DND-41 (cell line): ENCODE results near the gene DCBLD1.

Experiments used
- ATAC-seq: fragments of 200-7000 bp; cut with Tn5 transposase; 3 replicates; pipeline ENCODE4 v1.9.1; 2021; ENCODE audit warnings: low read depth; ENCODE audit not compliant: insufficient read depth
- DNase-seq: peaks from one replicate; pipeline ENCODE4 v3.0.0-alpha.2; 2020
- H2AFZ ChIP-seq: 2 replicates; pipeline ENCODE4 v1.6.0; 2012; ENCODE audit warnings: low read depth, low read length
- H3K27ac ChIP-seq: 2 replicates; pipeline ENCODE4 v1.5.1; 2012; ENCODE audit warnings: low read length, inconsistent platforms
- H3K27me3 ChIP-seq: fragments of 200-600 bp; sonication (generic); 2 replicates; pipeline ENCODE4 v1.6.0; 2012; ENCODE audit warnings: low read length, mild to moderate bottlenecking, inconsistent platforms; ENCODE audit not compliant: insufficient read depth, poor library complexity
- H3K36me3 ChIP-seq: 2 replicates; pipeline ENCODE4 v1.5.1; 2012; ENCODE audit warnings: low read length, inconsistent platforms; ENCODE audit not compliant: insufficient read depth
- H3K4me1 ChIP-seq: 2 replicates; pipeline ENCODE4 v1.5.1; 2012; ENCODE audit warnings: mild to moderate bottlenecking, low read length; ENCODE audit not compliant: insufficient read depth
- H3K4me2 ChIP-seq: 2 replicates; pipeline ENCODE4 v1.6.0; 2012; ENCODE audit warnings: mild to moderate bottlenecking, moderate library complexity, low read length, inconsistent platforms; ENCODE audit not compliant: insufficient read depth
- H3K4me3 ChIP-seq, 2 experiments: fragments of 200-600 bp in 1 of 2; shearing (Covaris generic) in 1 of 2; 2 replicates each; pipeline ENCODE4 v1.5.1; 2012 to 2016; ENCODE audit warnings: inconsistent platforms in 2 of 2, low read length in 2 of 2, mild to moderate bottlenecking in 2 of 2, low read depth in 1 of 2, moderate library complexity in 1 of 2
- H3K79me2 ChIP-seq: 2 replicates; pipeline ENCODE4 v1.6.0; 2012; ENCODE audit warnings: low read length, inconsistent platforms; ENCODE audit not compliant: insufficient read depth
- H3K9ac ChIP-seq: 2 replicates; pipeline ENCODE4 v1.6.0; 2012; ENCODE audit warnings: low read depth, mild to moderate bottlenecking, inconsistent platforms, low read length, moderate library complexity
- H3K9me3 ChIP-seq: 2 replicates; pipeline ENCODE4 v1.5.1; 2012; ENCODE audit warnings: low read length, moderate library complexity, mild to moderate bottlenecking, inconsistent platforms; ENCODE audit not compliant: insufficient read depth, severe bottlenecking
- H4K20me1 ChIP-seq: 2 replicates; pipeline ENCODE4 v1.6.0; 2012; ENCODE audit warnings: low read length; ENCODE audit not compliant: insufficient read depth
- EZH2 ChIP-seq: IDR thresholded peaks from 3 replicates; pipeline ENCODE4 v1.6.1; 2012; ENCODE audit warnings: borderline replicate concordance, low read depth, mild to moderate bottlenecking, moderate library complexity, low read length, inconsistent platforms; ENCODE audit not compliant: severe bottlenecking
- TF ChIP-seq, protein P1 (sequence below): IDR thresholded peaks from 2 replicates; pipeline ENCODE4 v1.5.1; 2012; ENCODE audit warnings: borderline replicate concordance, low read length, moderate library complexity, mild to moderate bottlenecking; ENCODE audit not compliant: poor library complexity, severe bottlenecking; ENCODE audit errors: extremely low read depth

Gene DCBLD1

DNA sequence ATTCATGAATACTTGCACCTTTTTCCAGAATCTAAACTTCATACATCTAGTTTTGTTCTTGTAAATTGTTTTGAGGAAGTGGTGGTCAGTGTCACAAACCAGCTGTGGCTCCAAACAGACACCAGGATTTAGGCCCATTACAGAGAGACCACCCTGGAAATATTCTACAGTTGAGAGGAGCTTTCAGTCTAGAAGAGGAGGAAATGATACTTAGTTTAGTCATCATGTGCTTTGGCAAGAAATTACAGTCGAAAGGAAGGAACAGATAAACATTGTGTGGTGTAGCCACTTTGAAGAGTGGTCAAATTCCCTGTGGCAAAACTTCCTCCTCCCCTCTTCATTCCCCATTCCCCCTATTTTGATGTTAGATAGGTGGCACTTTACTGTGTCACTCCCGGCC lies 15.7 kb downstream of the DCBLD1 start:
- Histone ChIP-seq H4K20me1 (no peaks in the 10 kb centered on the region), H3K9ac (no peak overlapping the region), H3K4me1 (no peaks in the 10 kb centered on the region), H3K27me3 (peaks cover 10% of the 10 kb centered on the region), H3K79me2 (no peaks in the 10 kb centered on the region), H2AFZ (no peak overlapping the region), H3K4me3 (no peak overlapping the region), H3K36me3 (no peaks in the 10 kb centered on the region), H3K27ac (no peak overlapping the region), H3K9me3 (no peaks in the 10 kb centered on the region), H3K4me2 (no peak overlapping the region)
- no peak for DNase-seq
- TF ChIP-seq, protein P1, sequence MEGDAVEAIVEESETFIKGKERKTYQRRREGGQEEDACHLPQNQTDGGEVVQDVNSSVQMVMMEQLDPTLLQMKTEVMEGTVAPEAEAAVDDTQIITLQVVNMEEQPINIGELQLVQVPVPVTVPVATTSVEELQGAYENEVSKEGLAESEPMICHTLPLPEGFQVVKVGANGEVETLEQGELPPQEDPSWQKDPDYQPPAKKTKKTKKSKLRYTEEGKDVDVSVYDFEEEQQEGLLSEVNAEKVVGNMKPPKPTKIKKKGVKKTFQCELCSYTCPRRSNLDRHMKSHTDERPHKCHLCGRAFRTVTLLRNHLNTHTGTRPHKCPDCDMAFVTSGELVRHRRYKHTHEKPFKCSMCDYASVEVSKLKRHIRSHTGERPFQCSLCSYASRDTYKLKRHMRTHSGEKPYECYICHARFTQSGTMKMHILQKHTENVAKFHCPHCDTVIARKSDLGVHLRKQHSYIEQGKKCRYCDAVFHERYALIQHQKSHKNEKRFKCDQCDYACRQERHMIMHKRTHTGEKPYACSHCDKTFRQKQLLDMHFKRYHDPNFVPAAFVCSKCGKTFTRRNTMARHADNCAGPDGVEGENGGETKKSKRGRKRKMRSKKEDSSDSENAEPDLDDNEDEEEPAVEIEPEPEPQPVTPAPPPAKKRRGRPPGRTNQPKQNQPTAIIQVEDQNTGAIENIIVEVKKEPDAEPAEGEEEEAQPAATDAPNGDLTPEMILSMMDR = no peak
- no peak for TF ChIP-seq EZH2
- ATAC-seq = no peak

DNA sequence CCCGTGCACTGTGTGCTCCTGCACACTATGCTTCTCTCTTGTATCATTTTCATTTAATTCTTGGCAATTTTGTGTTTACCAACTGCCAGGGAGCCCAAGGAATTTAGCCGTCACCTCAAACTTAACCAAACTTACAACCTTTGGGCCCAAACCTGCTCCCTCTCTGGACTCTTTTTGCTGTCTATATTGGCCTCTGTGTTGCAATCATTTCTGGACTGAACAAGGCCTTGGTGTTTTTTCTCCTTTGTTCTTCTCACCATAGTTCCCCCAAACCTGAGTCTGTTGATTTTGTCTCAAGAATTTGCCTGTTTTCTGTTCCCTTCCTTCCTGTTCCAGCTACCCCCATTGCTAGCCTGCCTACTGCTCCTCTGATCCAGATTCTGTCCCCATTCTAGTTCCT lies 19.2 kb downstream of the DCBLD1 start:
- no peak overlapping the region for H2AFZ ChIP-seq
- no peak for ATAC-seq

DNA sequence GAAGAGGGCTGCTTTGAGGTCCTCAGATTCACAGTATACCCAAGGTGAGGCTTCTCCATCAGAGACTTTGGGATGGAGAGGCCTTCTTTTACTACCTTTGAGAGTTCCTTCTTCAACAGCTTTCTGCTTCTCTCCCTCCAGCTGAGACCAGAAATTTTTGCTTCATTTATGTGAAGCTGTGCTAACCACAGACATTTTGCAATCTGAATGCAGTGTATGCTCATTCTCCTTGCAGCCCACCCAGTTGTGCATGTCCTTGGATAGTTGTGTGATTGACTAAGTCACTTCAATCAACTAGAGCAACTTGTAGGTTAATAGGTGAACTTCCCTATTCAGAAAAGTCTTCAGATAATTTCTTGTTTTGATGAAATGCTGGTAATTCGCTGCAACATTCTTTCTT lies 20.1 kb downstream of the DCBLD1 start:
- Histone ChIP-seq H3K27me3 (peaks cover 8% of the 10 kb centered on the region), H3K79me2 (no peaks in the 10 kb centered on the region), H3K9ac (no peak overlapping the region), H3K36me3 (no peaks in the 10 kb centered on the region), H3K4me1 (no peaks in the 10 kb centered on the region), H3K4me3 (no peak overlapping the region), H3K9me3 (no peaks in the 10 kb centered on the region), H3K27ac (no peak overlapping the region), H3K4me2 (no peak overlapping the region), H4K20me1 (no peaks in the 10 kb centered on the region), H2AFZ (no peak overlapping the region)
- TF ChIP-seq, protein P1 = no peak
- TF ChIP-seq EZH2 = no peak
- ATAC-seq (no peak), DNase-seq (no peak)

More for the DNA sequence above, 19.2 kb downstream of the DCBLD1 start:
- Histone ChIP-seq H4K20me1 (no peaks in the 10 kb centered on the region), H3K79me2 (no peaks in the 10 kb centered on the region), H3K27me3 (peaks cover 7% of the 10 kb centered on the region), H3K36me3 (no peaks in the 10 kb centered on the region), H3K4me3 (no peak overlapping the region), H3K9me3 (no peaks in the 10 kb centered on the region), H3K4me2 (no peak overlapping the region), H3K4me1 (no peaks in the 10 kb centered on the region), H3K9ac (no peak overlapping the region), H3K27ac (no peak overlapping the region)
- DNase-seq = no peak
- TF ChIP-seq, protein P1 = no peak

DNA sequence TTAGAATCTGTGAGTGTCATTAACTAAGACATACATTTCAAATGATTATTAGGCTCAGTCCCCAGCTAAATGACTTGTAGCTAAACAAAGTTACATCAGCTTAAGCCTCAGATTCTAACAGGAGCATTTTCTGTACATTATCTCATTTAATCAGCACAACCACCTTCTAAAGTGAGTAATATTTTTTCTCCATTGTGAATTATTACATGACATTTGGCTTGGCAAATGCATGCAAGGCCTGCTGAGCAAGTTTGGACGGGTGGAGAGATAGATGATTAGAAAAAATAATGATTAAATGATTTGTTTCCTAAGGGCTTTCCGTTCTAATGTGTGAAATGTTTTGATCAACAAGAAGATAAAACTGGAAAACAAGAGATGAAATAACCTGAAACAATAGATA lies 20.7 kb downstream of the DCBLD1 start:
- H2AFZ ChIP-seq = no peak overlapping the region
- H3K27me3 ChIP-seq = peaks cover 10% of the 10 kb centered on the region
- H3K4me2 ChIP-seq = no peak overlapping the region
- no peaks in the 10 kb centered on the region for H4K20me1 ChIP-seq
- H3K9ac ChIP-seq = no peak overlapping the region
- H3K9me3 ChIP-seq = no peaks in the 10 kb centered on the region
- no peaks in the 10 kb centered on the region for H3K36me3 ChIP-seq
- DNase-seq = no peak
- no peaks in the 10 kb centered on the region for H3K4me1 ChIP-seq
- H3K4me3 ChIP-seq = no peak overlapping the region
- H3K27ac ChIP-seq = no peak overlapping the region
- ATAC-seq = no peak
- H3K79me2 ChIP-seq = no peaks in the 10 kb centered on the region
- no peak for TF ChIP-seq EZH2
- TF ChIP-seq, protein P1 = no peak
